Central memory CD4-positive, alpha-beta T cell (primary cell): ENCODE results near the gene CXCL3.
"Not testable (repeated sequence)": the region's sequence is repeated elsewhere in the genome, so short reads cannot be mapped to it uniquely, and the experiment has no call there.

ENCODE experiments used
- DNase-seq: peaks from one replicate; pipeline ENCODE4 v3.0.0; 2022
- total RNA-seq, 3 experiments: gene quantifications; one replicate each; lab custom pipeline; 2026; lab: John Stamatoyannopoulos, UW

Gene CXCL3
- total RNA-seq = 0 to 0.19 (median 0) reads per million in 3 experiments

- no peak for DNase-seq
These were observed at the start of gene CXCL3 for GRCh38 chr4:74038425-74039314. TSS of gene CXCL3 (minus strand) at chr4:74038689. CDS start at chr4:74038611, 78 bp downstream.

GRCh38 chr4:74087481-74087880 is 49.0 kb upstream of the CXCL3 start:
- DNase-seq = no peak

GRCh38 chr4:74085669-74086068 is 47.2 kb upstream of the CXCL3 start:
- DNase-seq = no peak

DNA sequence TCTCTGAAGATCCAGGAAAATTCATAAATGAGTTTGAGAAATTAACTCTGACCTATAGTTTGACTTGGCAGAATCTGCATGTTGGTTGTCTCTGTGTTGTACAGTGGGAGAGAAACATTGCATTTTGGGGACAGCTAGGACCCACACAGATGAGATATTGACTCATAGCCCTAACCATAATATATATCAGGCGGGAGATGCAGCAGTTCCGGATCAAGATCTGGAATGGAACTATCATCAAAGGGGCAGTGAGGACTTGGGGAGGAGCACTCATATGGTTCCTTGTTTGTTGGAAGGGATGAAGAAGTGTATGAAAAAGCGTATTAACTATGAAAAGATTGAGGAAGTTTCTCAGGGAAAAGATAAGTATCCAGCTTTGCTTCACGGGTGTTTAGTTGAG is 46.5 kb upstream of the CXCL3 start:
- no peak for DNase-seq

GRCh38 chr4:74083546-74083945 is 45.1 kb upstream of the CXCL3 start:
- no peak for DNase-seq

GRCh38 chr4:74081035-74081434 is 42.5 kb upstream of the CXCL3 start:
- DNase-seq = no peak

DNA sequence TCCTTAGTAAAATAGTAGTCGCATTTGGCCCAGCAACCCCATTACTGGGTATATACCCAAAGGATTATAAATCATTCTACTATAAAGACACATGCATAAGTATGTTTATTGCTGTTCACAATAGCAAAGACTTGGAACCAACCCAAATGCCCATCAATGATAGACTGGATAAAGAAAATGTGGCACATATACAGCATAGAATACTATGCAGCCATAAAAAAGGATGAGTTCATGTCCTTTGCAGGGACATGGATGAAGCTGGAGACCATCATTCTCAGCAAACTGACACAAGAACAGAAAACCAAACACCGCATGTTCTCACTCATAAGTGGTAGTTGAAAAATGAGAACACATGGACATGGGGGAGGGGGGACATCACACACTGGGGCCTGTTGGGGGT is 41.9 kb upstream of the CXCL3 start:
- DNase-seq = not testable (repeated sequence)

GRCh38 chr4:74079024-74079423 is 40.5 kb upstream of the CXCL3 start:
- DNase-seq = not testable (repeated sequence)

DNA sequence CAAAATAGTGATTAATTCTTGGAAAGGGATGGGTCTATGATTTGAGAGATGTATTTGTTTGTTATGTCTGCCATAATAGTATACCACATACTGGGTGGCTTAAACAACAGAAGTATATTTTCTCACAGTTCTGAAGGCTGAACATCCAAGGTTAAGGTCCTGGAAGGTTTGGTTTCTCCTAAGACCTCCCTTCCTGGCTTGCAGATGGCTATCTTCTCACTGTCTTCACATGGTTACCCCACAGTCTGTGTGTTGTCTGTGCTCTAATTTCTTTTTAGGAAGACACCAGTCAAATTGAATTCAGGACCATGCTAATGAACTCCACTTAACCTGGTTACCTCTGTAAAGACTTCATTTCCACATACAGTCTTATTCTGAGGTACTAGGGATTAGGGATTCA is 34.9 kb upstream of the CXCL3 start:
- no peak for DNase-seq

- no peak for DNase-seq
These were observed 34.2 kb upstream of the CXCL3 start for GRCh38 chr4:74072739-74073138.

GRCh38 chr4:74067586-74067985 is 29.1 kb upstream of the CXCL3 start:
- DNase-seq = no peak

DNA sequence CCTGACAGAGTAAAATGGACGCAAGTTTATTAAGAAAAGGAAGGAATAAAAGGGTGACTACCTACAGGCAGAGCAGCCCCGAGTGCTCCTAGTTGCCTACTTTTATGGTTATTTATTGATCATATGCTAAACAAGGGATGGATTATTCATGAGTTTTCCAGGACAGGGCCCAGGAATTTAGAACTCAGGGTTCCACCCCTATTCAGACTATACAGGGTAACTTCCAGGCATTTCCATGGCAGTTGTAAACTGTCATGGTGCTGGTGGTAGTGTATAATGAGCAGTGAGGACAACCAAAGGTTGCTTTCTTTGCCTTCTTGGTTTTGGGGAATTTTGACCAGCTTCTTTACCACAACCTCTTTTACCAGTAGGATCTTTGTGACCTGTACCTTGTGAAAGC is 27.7 kb upstream of the CXCL3 start:
- no peak for DNase-seq

GRCh38 chr4:74065115-74065642 is 26.7 kb upstream of the CXCL3 start:
- no peak for DNase-seq

GRCh38 chr4:74063859-74064258 is 25.4 kb upstream of the CXCL3 start:
- no peak for DNase-seq

GRCh38 chr4:74062953-74063352 is 24.5 kb upstream of the CXCL3 start:
- DNase-seq = no peak

- DNase-seq = no peak
These were observed 22.9 kb upstream of the CXCL3 start for GRCh38 chr4:74061430-74061829.

DNA sequence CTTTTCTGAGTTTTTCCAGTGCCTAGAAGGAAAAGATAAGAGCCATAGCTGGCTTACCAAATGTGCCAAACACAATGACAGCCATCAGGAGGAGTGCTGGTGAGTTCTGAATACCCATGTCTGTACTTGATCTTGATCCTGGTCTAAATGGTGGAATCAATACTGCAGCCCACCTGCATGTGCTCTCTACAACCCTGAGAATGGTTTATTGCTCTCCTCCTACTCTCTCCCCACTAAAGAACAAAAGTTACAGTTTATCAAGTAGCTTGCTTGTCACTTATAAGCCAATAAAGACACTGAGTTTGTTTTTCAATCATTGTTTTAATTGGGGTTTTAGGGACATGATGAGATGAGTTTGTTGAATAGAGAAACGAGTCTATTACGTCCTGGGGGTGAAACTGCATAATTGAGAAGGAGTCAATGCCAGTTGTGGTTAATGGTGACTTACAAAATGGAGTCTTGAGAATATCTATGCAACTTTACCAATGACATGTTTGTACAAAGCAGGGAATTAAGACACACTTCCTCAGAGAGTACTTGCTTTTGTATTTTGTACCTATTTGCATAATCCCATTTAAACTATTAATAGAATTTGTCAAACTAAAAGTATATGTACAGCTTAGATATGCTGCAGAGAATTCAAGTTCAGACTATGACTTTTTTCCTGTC is 20.8 kb upstream of the CXCL3 start:
- DNase-seq = no peak

DNA sequence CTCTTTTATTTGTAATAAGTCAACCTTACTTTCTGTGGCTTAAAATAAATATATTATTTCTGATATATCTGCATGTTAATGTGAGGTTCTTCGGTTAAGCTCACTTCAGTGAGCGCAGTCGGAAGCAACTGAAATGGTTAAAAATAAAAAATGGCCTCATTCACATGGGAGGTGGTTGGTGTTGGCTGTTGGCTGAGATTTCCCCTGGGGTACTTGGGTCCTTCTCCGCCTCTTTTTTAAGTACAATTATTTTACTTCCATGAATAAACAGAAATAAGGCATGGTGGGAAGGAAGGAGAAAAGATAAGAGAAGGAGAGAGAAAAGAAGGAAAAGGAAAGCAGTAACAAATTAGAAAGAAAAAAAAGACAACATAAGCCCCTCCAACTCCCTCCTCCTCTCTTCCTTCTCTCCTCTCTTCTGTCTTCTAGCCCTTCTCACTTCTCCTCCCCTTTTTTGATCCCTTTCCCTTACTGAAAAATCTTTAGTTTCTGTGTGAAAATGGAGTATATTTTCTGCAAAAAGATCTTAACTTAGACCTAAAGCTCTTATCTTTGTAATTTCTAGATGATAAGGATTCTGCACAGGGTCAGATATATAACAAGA is 19.7 kb upstream of the CXCL3 start:
- DNase-seq = no peak

DNA sequence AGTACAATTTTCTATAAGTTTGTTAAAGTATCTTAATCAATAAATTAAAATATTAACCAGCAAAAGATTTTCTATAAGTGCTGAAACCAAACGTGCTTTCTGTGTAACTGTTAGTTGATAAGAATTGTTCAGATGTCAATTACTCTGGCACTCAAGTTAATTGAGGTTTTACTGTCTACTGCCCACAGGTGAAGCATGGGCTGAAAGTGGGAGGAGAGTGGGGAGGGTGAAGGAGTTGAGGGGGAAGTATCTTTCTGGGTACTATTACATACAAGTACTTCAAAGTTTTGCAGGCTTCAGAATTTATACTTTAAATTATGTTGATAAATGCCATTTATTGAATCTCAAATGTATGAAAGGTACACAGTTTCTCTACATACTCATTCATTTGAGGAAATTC is 19.1 kb upstream of the CXCL3 start:
- DNase-seq = no peak

DNA sequence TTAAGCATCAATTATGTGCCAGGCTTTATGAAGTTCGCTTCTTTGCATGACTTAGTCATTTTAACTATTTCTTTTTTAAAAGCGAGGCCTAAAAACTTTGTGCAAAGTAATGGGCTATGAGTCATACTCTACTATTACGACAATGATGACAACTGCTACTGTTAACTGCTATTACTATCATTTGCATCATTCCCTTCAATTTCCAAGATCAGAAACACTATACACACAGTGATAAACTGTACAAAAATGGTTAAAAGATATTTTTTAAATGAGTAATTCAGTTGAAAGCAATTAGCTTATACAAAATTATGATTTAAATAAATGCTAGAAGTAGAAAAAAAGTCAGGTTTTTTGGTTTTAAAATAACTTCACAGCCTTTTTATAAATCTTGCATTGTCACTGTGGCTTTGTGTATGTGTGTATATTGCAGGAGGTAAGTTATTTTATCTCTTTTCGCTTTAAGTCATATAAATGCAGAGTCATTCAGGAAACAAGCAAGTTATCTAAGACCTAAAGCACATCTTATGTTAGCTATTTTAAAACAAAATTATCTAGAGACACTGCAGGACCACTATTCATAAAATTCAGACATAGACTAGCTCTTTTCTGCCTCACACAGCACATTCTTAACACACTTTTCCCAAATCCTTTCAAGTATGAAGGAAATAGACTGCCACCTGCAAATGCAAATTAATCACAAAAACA is 18.5 kb upstream of the CXCL3 start:
- DNase-seq = no peak

DNA sequence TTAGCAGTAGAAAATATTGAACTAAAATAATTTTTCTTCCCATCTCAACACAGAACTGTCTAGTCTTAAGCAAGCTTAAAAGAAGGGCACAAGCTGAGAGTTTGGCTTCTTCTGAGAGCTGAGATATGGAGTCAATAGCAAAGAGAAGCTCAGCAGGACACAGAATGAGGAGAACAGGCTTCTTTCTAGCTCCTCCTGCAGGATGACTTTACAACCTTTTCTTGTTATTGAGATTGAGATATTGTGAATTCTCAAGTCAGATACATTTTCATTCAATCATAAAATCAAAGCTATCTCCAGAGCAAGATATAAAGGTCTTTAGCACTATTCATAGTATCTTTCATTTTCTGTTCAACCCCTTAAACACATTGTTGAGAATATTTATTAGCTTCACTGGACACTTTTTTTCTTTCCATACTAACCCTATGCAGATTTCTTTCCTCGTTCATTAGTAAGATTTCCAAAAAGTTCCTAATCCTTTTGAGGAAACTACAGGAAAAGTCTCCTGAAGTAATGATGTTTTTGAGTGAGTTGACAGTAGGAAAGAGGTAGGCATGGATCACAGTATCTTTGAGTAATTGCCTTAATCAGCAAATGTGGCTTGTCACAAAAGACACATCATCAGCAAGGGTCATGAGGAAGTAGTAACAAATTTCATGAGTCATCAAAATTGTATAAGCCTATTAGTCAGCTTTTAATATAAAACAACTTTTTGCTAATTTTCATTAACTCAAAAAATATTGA is 17.8 kb upstream of the CXCL3 start:
- DNase-seq = no peak

DNA sequence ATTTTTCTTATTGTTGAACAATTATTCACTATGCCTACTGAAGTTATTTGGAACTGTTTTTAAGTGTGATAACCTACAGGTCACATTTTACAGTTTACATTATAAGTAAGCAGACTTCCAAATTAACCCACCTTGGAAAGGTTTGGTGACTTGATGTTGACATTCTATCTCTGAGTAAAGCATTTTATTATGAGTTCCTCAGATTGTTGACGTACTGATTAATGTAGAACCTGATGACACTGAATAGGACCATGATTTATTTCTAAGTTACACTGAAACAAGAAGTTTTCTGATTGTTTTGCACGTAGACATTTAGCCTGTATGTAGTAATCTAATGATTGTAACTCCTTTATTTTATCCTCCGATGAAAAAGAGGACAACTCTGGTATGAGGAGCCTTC is 17.0 kb upstream of the CXCL3 start:
- no peak for DNase-seq
